GM23338 (cell line): ENCODE measurements around the gene MS4A18. TPM values are rescaled to one million over a fixed set of nuclear protein-coding genes. Genes with fewer than 3 reads are reported as not detected.
"Not testable (repeated sequence)": the region's sequence is repeated elsewhere in the genome, so short reads cannot be mapped to it uniquely, and the experiment has no call there.

Experiments
- ATAC-seq: fragments of 200-7000 bp; cut with Tn5 transposase; 3 replicates; pipeline ENCODE4 v1.9.1; 2020
- DNase-seq: peaks from one replicate; pipeline ENCODE4 v3.0.0-alpha.2; 2015; ENCODE audit warnings: low spot score
- H2AFZ ChIP-seq: fragments of 200-600 bp; sonication (generic); 2 replicates; pipeline ENCODE4 v1.8.0; 2016; ENCODE audit warnings: antibody characterized with exemption, mild to moderate bottlenecking, moderate library complexity
- H3F3A ChIP-seq: fragments of 200-600 bp; sonication (generic); replicated peaks from 2 replicates; pipeline ENCODE4 v1.8.0; 2017; ENCODE audit warnings: antibody characterized with exemption, mixed run types, low read depth
- H3K27ac ChIP-seq: fragments of 200-600 bp; sonication (generic); 2 replicates; pipeline ENCODE4 v1.6.1; 2016; ENCODE audit warnings: low read depth
- H3K27me3 ChIP-seq: fragments of 200-600 bp; sonication (generic); 2 replicates; pipeline ENCODE4 v1.8.0; 2016; ENCODE audit warnings: mild to moderate bottlenecking, mixed run types, moderate library complexity; ENCODE audit not compliant: insufficient read depth
- H3K36me3 ChIP-seq: fragments of 200-600 bp; sonication (generic); 2 replicates; pipeline ENCODE4 v1.8.0; 2016; ENCODE audit warnings: mild to moderate bottlenecking; ENCODE audit not compliant: insufficient read depth
- H3K4me1 ChIP-seq: fragments of 200-600 bp; sonication (generic); 2 replicates; pipeline ENCODE4 v1.8.0; 2016; ENCODE audit warnings: mild to moderate bottlenecking, moderate library complexity; ENCODE audit not compliant: insufficient read depth
- H3K4me2 ChIP-seq: fragments of 200-600 bp; sonication (generic); 2 replicates; pipeline ENCODE4 v1.7.1; 2017; ENCODE audit warnings: mixed run types
- H3K4me3 ChIP-seq: fragments of 200-600 bp; sonication (generic); 2 replicates; pipeline ENCODE4 v1.6.1; 2016; ENCODE audit warnings: mixed run types
- H3K79me2 ChIP-seq: fragments of 200-600 bp; sonication (generic); replicated peaks from 2 replicates; pipeline ENCODE4 v1.8.0; 2017; ENCODE audit warnings: mild to moderate bottlenecking; ENCODE audit not compliant: insufficient read depth
- H3K9me2 ChIP-seq: fragments of 200-600 bp; sonication (generic); 2 replicates; pipeline ENCODE4 v1.8.0; 2017; ENCODE audit not compliant: insufficient read depth
- H4K20me1 ChIP-seq: fragments of 200-600 bp; sonication (generic); replicated peaks from 2 replicates; pipeline ENCODE4 v1.8.0; 2017; ENCODE audit warnings: mild to moderate bottlenecking; ENCODE audit not compliant: insufficient read depth
- H3K27ac Mint-ChIP-seq: 2 replicates; pipeline ENCODE4 v1.8.0; 2020; ENCODE audit warnings: inconsistent platforms, mild to moderate bottlenecking, moderate library complexity, mixed read lengths
- H3K27me3 Mint-ChIP-seq: 3 replicates; pipeline ENCODE4 v1.8.0; 2022; ENCODE audit warnings: low read depth, mild to moderate bottlenecking, moderate library complexity, mixed read lengths, inconsistent platforms; ENCODE audit not compliant: insufficient read depth, poor library complexity
- H3K36me3 Mint-ChIP-seq: 3 replicates; pipeline ENCODE4 v1.8.0; 2021; ENCODE audit warnings: low read depth, mild to moderate bottlenecking, inconsistent platforms, moderate library complexity, mixed read lengths
- H3K4me1 Mint-ChIP-seq: 3 replicates; pipeline ENCODE4 v1.8.0; 2020; ENCODE audit warnings: mild to moderate bottlenecking, inconsistent platforms, mixed read lengths
- H3K4me3 Mint-ChIP-seq: 3 replicates; pipeline ENCODE4 v1.8.0; 2021; ENCODE audit warnings: moderate library complexity, mild to moderate bottlenecking, inconsistent platforms, mixed read lengths
- H3K9me3 Mint-ChIP-seq: 3 replicates; pipeline ENCODE4 v1.8.0; 2020; ENCODE audit warnings: moderate library complexity, mild to moderate bottlenecking, inconsistent platforms, mixed read lengths
- EZH2 ChIP-seq: fragments of 200-600 bp; sonication (generic); IDR thresholded peaks from one replicate; pipeline ENCODE4 v1.8.0; 2017; ENCODE audit warnings: antibody characterized with exemption, mild to moderate bottlenecking, low read depth; ENCODE audit not compliant: unreplicated experiment
- EZH2phosphoT487 ChIP-seq: fragments of 200-600 bp; sonication (generic); IDR thresholded peaks from one replicate; pipeline ENCODE4 v1.8.1; 2018; ENCODE audit warnings: antibody characterized with exemption; ENCODE audit not compliant: unreplicated experiment
- NANOG ChIP-seq: IDR thresholded peaks from 2 replicates; pipeline ENCODE4 v1.6.1; 2016; ENCODE audit warnings: antibody characterized with exemption, borderline replicate concordance
- polyA plus RNA-seq: library from polyadenylated mRNA; unstranded; fragments of >200 nt; fragmentation: Nextera tagmentation; extraction: Ambion mirVana; gene quantifications from 2 replicates; pipeline ENCODE4 v1.2.1, GENCODE V29; 2016
- total RNA-seq: library from RNA; depleted of rRNA; stranded (reverse); fragments of >200 nt; shearing (Covaris generic); gene quantifications from 2 replicates; pipeline ENCODE4 v1.2.3, GENCODE V29; 2014
- TF ChIP-seq, protein P1 (sequence below): IDR thresholded peaks from 2 replicates; pipeline ENCODE4 v1.6.1; 2016; ENCODE audit warnings: antibody characterized with exemption

MS4A18 gene
- total and polyA plus RNA-seq, 2 experiments from 2014 or later = not detected

GRCh38 chr11:60757231-60757800 lies 32.8 kb downstream of the MS4A18 start:
- TF ChIP-seq, protein P1, sequence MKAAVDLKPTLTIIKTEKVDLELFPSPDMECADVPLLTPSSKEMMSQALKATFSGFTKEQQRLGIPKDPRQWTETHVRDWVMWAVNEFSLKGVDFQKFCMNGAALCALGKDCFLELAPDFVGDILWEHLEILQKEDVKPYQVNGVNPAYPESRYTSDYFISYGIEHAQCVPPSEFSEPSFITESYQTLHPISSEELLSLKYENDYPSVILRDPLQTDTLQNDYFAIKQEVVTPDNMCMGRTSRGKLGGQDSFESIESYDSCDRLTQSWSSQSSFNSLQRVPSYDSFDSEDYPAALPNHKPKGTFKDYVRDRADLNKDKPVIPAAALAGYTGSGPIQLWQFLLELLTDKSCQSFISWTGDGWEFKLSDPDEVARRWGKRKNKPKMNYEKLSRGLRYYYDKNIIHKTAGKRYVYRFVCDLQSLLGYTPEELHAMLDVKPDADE = no peak
- no peak for TF ChIP-seq EZH2phosphoT487
- TF ChIP-seq EZH2 = no peak
- TF ChIP-seq NANOG = no peak
- H3K27ac Mint-ChIP-seq = no peak overlapping the region
- no peaks in the 10 kb centered on the region for H3K4me1 Mint-ChIP-seq
- Histone ChIP-seq H2AFZ (peak overlapping the region; percentile 49; the same call in 1 of the 2 replicates), H3K4me1 (no peaks in the 10 kb centered on the region), H4K20me1 (no peaks in the 10 kb centered on the region), H3K4me3 (no peak overlapping the region), H3K27ac (no peak overlapping the region), H3F3A (no peaks in the 10 kb centered on the region), H3K27me3 (no peaks in the 10 kb centered on the region), H3K9me2 (no peaks in the 10 kb centered on the region), H3K79me2 (no peaks in the 10 kb centered on the region), H3K36me3 (no peaks in the 10 kb centered on the region), H3K4me2 (no peak overlapping the region)
- H3K36me3 Mint-ChIP-seq = no peaks in the 10 kb centered on the region
- no peak for ATAC-seq
- H3K4me3 Mint-ChIP-seq = no peak overlapping the region
- H3K9me3 Mint-ChIP-seq = peaks cover 7% of the 10 kb centered on the region; the same call in 1 of the 3 replicates
- peaks cover 2% of the 10 kb centered on the region for H3K27me3 Mint-ChIP-seq
- DNase-seq = no peak

DNA sequence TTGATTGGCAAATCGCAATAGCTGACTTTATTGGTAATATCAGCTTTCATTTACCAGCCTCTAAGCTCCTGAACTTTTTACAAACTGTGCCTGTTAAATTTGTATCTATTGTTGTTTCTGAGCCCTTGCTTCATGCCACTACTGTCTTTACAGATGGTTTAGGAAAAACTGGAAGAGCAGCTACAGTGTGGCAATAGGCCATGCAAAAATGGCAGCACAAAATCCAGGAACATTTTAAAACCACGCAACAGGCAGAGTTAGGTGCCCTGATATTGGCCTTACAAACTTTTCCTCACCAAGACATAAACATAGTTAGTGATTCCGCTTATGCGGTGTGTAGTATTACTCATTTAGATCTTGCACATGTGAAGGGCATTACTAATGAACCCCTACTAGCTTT lies 34.2 kb downstream of the MS4A18 start:
- not testable (repeated sequence) for H3K4me3 Mint-ChIP-seq, H3K36me3 ChIP-seq, H3K4me3 ChIP-seq, H4K20me1 ChIP-seq, H3K4me2 ChIP-seq, H3K4me1 ChIP-seq, H3K27me3 Mint-ChIP-seq, H2AFZ ChIP-seq, DNase-seq, ATAC-seq, H3K9me2 ChIP-seq, H3K27ac ChIP-seq, H3K4me1 Mint-ChIP-seq, H3K36me3 Mint-ChIP-seq, H3K27ac Mint-ChIP-seq, H3K79me2 ChIP-seq, H3K9me3 Mint-ChIP-seq, H3F3A ChIP-seq, H3K27me3 ChIP-seq

GRCh38 chr11:60759438-60760225 lies 35.1 kb downstream of the MS4A18 start:
- H4K20me1 ChIP-seq, H3K79me2 ChIP-seq, H3K27ac ChIP-seq, H3K4me3 Mint-ChIP-seq, H3K36me3 ChIP-seq, H3K27ac Mint-ChIP-seq, H3K4me3 ChIP-seq, ATAC-seq, H3K4me1 Mint-ChIP-seq, H3K4me2 ChIP-seq, H3K36me3 Mint-ChIP-seq, H3K9me2 ChIP-seq, H3K27me3 Mint-ChIP-seq, H2AFZ ChIP-seq, DNase-seq, H3K27me3 ChIP-seq, H3F3A ChIP-seq, H3K4me1 ChIP-seq: not testable (repeated sequence)
- H3K9me3 Mint-ChIP-seq = peaks cover 10% of the 10 kb centered on the region; the same call in 2 of the 3 replicates
